Adrenal gland (tissue), 12 donors: ENCODE results near the gene SORBS1. TPM values are rescaled to one million over a fixed set of nuclear protein-coding genes. Genes with fewer than 3 reads are reported as not detected.

Experiments
- DNase-seq, 7 donors: peaks; one replicate each; pipeline ENCODE4 v3.0.0-alpha.2; 2019 to 2020
- H3K27ac ChIP-seq, 5 donors: fragments of 200-600 bp; sonication (generic) in 4 of 5; 1 replicate in 3 of 5; 2 replicates in 2 of 5; pipeline versions ENCODE4 v1.5.1 to v1.8.0; 2016 to 2020; ENCODE audit warnings: mild to moderate bottlenecking in 1 of 5
- H3K27me3 ChIP-seq: fragments of 200-600 bp; 2 replicates; pipeline ENCODE4 v1.8.0; 2021
- H3K36me3 ChIP-seq, 2 donors: fragments of 200-600 bp; replicated peaks in 1 of 2; 1 replicate in 1 of 2; 2 replicates in 1 of 2; pipeline versions ENCODE4 v1.5.1 to v1.8.0; 2018 to 2022
- H3K4me1 ChIP-seq, 2 donors: fragments of 200-600 bp; replicated peaks in 1 of 2; 1 replicate in 1 of 2; 2 replicates in 1 of 2; pipeline versions ENCODE4 v1.5.1 to v1.8.0; 2018 to 2021
- H3K4me3 ChIP-seq, 4 donors: fragments of 200-600 bp; sonication (generic) in 3 of 4; one replicate each; pipeline ENCODE4 v1.5.1; 2016 to 2018
- H3K9me3 ChIP-seq, 3 donors: fragments of 200-600 bp; sonication (generic) in 1 of 3; replicated peaks in 1 of 3; 1 replicate in 2 of 3; 2 replicates in 1 of 3; pipeline versions ENCODE4 v1.5.1 to v1.8.0; 2016 to 2021
- POLR2A ChIP-seq, 2 donors: fragments of 450-650 bp; IDR thresholded peaks; one replicate each; pipeline ENCODE4 v1.6.1; 2017; ENCODE audit warnings: antibody characterized with exemption in 2 of 2, mild to moderate bottlenecking in 2 of 2, moderate library complexity in 1 of 2
- WGBS, 4 donors: extraction: QIAGEN DNeasy Blood & Tissue Kit in 2 of 4; methylation state at CpG; one replicate each; pipeline versions ENCODE4 v1.1.5 to v1.1.7; 2013 to 2017; 5-methylcytosine and 5-hydroxymethylcytosine counted together
- intact Hi-C, 2 donors: fragments of 100-400 bp; cut with DNase I; formaldehyde crosslinking; loops; one replicate each; pipeline versions ENCODE4 v1.14.1 to v1.15.0; 2022 to 2023
- polyA plus RNA-seq, 3 donors: library from polyadenylated mRNA; stranded (reverse); fragments of 200-250 nt in 2 of 3; fragments of 350-450 nt in 1 of 3; fragmentation: Illumina TruSeq in 1 of 3; extraction: RNeasy Lipid Tissue Mini Kit (QIAGEN cat#74804) in 1 of 3; gene quantifications; one replicate each; pipeline ENCODE4 v1.2.3, GENCODE V29; 2013 to 2014
- total RNA-seq, 9 donors: library from RNA; depleted of rRNA in 4 of 9; stranded (reverse); fragments of >200 nt in 4 of 9; fragments of 120-200 nt in 1 of 9; fragmentation: NEBNext Ultra II Directional in 1 of 9; extraction: Animal tissue kit (Norgen Biotek cat#: 25700) in 1 of 9; gene quantifications; one replicate each; pipeline versions ENCODE4 v1.1.0 to v1.2.4, GENCODE V29; 2013 to 2023
- TF ChIP-seq, protein P1 (sequence below), 6 experiments: fragments of 450-650 bp in 4 of 6; fragments of 200-600 bp in 2 of 6; sonication (generic) in 1 of 6; IDR thresholded peaks; 1 replicate in 5 of 6; 2 replicates in 1 of 6; pipeline versions ENCODE4 v1.5.1 to v1.8.0; 2016 to 2021; ENCODE audit warnings: antibody characterized with exemption in 6 of 6, mild to moderate bottlenecking in 2 of 6, moderate library complexity in 1 of 6
- donor health status: healthy with polysubstance abuse.
- donor health status: Bipolar disorder and iron deficiency.
- donor health status: DM: yes; HTN: yes; CAD: no.
- donor health status: DM: no; HTN: no; CAD: no.
- donor health status: DM: no; HTN: no; CAD: no.
- donor health status: DM: yes; HTN: yes; CAD: no.

The SORBS1 gene
- total and polyA plus RNA-seq, 12 donors: 9.5 to 43.4 (median 19.0) TPM

DNA sequence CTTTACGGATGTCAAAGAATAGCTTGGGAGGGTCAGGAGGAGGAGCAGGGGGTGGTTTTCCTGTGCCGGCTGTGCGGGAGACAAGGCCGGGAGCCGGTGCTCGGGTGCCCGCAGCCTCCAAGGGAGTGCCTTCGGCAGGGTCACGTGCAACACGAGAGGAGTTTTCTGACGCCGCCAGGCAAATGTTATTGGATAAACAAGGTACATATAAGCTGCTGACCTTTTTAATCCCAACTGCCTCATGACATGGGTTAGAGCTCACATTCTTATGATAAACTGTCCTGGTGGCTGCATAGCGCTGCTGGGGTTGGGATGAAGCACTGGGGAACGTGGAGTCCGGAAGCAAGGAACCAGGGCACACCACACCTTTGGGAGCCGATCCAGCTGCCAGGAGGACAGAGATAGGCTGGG is 145.5 kb downstream of the SORBS1 start:
- Histone ChIP-seq H3K27ac (peak overlapping the region in 2 of 5 donors; percentile 2 to 58), H3K9me3 (no peaks in the 10 kb centered on the region), H3K4me3 (no peak overlapping the region), H3K4me1 (no peaks in the 10 kb centered on the region), H3K27me3 (no peaks in the 10 kb centered on the region), H3K36me3 (no peaks in the 10 kb centered on the region)
- WGBS, 4 donors: 71 to 88% (median 85%) methylated on average over 13 to 16 of the region's 16 CpGs
- DNase-seq: no peak
- TF ChIP-seq, protein P1, sequence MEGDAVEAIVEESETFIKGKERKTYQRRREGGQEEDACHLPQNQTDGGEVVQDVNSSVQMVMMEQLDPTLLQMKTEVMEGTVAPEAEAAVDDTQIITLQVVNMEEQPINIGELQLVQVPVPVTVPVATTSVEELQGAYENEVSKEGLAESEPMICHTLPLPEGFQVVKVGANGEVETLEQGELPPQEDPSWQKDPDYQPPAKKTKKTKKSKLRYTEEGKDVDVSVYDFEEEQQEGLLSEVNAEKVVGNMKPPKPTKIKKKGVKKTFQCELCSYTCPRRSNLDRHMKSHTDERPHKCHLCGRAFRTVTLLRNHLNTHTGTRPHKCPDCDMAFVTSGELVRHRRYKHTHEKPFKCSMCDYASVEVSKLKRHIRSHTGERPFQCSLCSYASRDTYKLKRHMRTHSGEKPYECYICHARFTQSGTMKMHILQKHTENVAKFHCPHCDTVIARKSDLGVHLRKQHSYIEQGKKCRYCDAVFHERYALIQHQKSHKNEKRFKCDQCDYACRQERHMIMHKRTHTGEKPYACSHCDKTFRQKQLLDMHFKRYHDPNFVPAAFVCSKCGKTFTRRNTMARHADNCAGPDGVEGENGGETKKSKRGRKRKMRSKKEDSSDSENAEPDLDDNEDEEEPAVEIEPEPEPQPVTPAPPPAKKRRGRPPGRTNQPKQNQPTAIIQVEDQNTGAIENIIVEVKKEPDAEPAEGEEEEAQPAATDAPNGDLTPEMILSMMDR (IDR thresholded peaks at IDR 0.05): no peak
- TF ChIP-seq POLR2A (IDR thresholded peaks at IDR 0.05): no peak
- intact Hi-C loops: no loop called here

DNA sequence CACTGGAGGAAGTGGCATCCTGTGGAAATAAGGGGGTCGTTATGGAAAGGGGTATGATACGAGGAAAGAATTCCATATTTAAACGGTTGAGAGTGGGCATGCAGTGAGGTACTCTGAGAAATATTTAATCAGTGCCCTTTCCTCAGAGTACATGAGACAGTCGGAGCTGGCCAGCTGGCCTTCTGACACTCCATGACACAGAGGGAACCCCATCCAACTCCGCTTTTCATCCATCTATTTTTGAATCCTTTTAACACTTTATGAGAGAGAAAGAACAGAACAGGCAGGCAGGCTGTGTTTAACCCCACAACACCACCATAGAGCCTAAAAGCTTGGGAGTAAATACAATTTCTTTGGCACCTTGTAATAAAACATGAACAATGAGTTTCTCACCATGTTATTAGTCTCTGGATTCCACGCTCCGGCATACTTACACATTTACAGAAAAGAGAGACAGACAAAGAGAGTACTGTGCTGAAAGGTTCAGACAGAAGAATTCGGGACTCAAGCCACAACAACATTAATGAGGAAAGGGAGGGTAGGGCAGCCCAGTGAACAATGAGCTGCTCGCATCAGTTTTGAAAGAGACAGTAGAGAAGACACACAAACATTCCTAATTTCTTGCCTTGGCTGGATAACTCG is 146.2 kb downstream of the SORBS1 start:
- peak overlapping the region in 2 of 5 donors; percentile 2 to 58 for H3K27ac ChIP-seq
- WGBS, 4 donors: 70 to 76% (median 70%) methylated on average over 10 of the region's 10 CpGs
- no peak for TF ChIP-seq POLR2A (IDR thresholded peaks at IDR 0.05)
- TF ChIP-seq, protein P1 (IDR thresholded peaks at IDR 0.05): no peak
- H3K27me3 ChIP-seq: no peaks in the 10 kb centered on the region
- H3K4me3 ChIP-seq: no peak overlapping the region
- H3K4me1 ChIP-seq: peaks cover 2 to 3% of the 10 kb centered on the region in 2 donors
- no peak for DNase-seq
- intact Hi-C loops: no loop called here
- H3K36me3 ChIP-seq: no peaks in the 10 kb centered on the region
- no peaks in the 10 kb centered on the region for H3K9me3 ChIP-seq

DNA sequence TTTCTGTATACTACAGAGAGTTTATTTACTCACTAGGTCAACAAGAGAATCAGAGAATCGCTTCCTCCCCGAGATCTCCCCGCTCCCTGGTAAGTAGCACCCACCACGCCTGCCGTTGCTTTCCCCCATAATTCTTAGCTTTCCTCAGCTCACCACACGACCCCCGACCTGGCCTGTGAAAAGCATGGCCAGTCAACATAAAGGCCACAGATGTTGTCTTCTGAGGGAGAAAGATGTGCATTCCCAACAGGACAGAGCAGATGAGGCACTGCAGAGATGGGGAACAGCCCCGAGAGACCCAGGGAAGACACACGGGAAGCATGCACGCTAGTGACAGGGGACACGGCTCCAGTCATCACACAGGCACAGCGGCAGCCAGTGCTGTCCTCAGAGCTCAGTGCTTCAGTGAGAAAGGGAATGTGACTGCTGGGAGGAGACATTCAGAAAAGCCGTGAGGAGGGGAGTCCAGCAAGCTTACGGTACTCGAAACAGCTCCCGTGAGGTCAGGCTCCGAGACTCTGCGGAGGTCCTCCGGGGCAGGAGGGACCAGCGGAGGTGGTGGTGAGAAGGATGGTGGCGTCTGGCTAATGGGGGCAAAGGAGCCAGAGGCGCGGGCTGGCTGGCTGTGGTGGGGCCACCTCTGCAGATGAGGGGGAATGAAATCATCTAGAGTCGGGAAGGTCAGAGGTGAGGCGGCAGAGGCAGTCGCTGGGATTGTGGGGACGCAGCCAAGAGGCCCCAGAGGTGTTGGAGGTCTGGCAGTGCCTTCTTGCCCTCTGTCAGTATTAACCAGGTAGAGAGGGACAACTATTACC is 146.9 kb downstream of the SORBS1 start:
- intact Hi-C loops: no loop called here
- no peak for TF ChIP-seq POLR2A (IDR thresholded peaks at IDR 0.05)
- TF ChIP-seq, protein P1 (IDR thresholded peaks at IDR 0.05): no peak
- DNase-seq: no peak
- H3K4me3 ChIP-seq: no peak overlapping the region
- H3K4me1 ChIP-seq: peaks cover 8 to 11% of the 10 kb centered on the region in 2 donors
- WGBS, 4 donors: 85 to 87% (median 85%) methylated on average over 27 of the region's 27 CpGs
- no peaks in the 10 kb centered on the region for H3K27me3 ChIP-seq
- no peaks in the 10 kb centered on the region for H3K36me3 ChIP-seq
- no peaks in the 10 kb centered on the region for H3K9me3 ChIP-seq
- H3K27ac ChIP-seq: peak overlapping the region in 1 of 5 donors; percentile 49

DNA sequence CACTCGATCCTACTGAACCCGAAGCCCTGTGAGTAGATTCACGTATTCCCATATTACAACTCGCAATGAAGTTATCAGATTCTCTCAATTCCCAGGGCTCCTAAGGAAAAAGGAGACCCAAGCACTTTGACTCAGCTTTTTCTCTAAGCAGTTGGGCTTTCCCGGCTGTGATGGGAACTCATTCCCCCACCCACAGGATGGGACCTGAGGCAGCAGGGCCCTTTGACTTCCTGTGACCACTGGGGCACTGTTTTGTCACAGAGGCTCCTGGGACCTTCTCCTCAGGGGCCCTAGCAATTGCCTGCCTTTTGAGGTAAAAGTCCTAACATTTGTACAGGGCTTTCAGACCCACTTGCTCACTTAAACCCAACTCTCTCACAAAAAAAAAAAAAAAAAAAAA is 147.6 kb downstream of the SORBS1 start:
- no peak overlapping the region for H3K4me3 ChIP-seq
- TF ChIP-seq, protein P1 (IDR thresholded peaks at IDR 0.05): no peak
- no peak for TF ChIP-seq POLR2A (IDR thresholded peaks at IDR 0.05)
- no peaks in the 10 kb centered on the region for H3K36me3 ChIP-seq
- H3K27ac ChIP-seq: peak overlapping the region in 1 of 5 donors; percentile 22
- H3K27me3 ChIP-seq: no peaks in the 10 kb centered on the region
- intact Hi-C loops: no loop called here
- no peaks in the 10 kb centered on the region for H3K9me3 ChIP-seq
- WGBS, 4 donors: 78 to 84% (median 81%) methylated on average over 5 of the region's 5 CpGs
- peaks cover 14 to 17% of the 10 kb centered on the region in 2 donors for H3K4me1 ChIP-seq
- DNase-seq: no peak
